Islet precursor cell (in vitro differentiated cells): ENCODE data around the gene HES7.

Experiments
- DNase-seq: peaks from one replicate; pipeline ENCODE4 v3.0.0-alpha.2; 2018

Gene HES7

GRCh38 chr17:8155231-8155995 lies 31.5 kb upstream of the HES7 start:
- peak; percentile 61 for DNase-seq

GRCh38 chr17:8154608-8155155 lies 30.8 kb upstream of the HES7 start:
- DNase-seq: peak; percentile 55

- DNase-seq: peak; percentile 99
Measured at GRCh38 chr17:8153957-8154607, 30.2 kb upstream of the HES7 start.

- DNase-seq: peak; percentile 73
Measured at GRCh38 chr17:8153525-8153956, 29.6 kb upstream of the HES7 start.

- DNase-seq: peak; percentile 48
Measured at GRCh38 chr17:8153031-8153451, 29.1 kb upstream of the HES7 start.

GRCh38 chr17:8152112-8152775 lies 28.3 kb upstream of the HES7 start, which contains the start of gene PER1:
PER1 (minus strand) TSS chr17:8152404; CDS start chr17:8150706, 1,698 bp downstream.
- peak; percentile 99 for DNase-seq

GRCh38 chr17:8151641-8152111 lies 27.8 kb upstream of the HES7 start:
- DNase-seq: peak; percentile 81

- peak; percentile 92 for DNase-seq
Measured at GRCh38 chr17:8151120-8151640, 27.3 kb upstream of the HES7 start.

GRCh38 chr17:8150194-8151119 lies 26.6 kb upstream of the HES7 start:
- DNase-seq: no peak

GRCh38 chr17:8149419-8150193 lies 25.7 kb upstream of the HES7 start:
- DNase-seq: no peak

GRCh38 chr17:8148560-8148959 lies 24.7 kb upstream of the HES7 start:
- DNase-seq: peak; percentile 43

GRCh38 chr17:8147805-8148404 lies 24.0 kb upstream of the HES7 start:
- peak; percentile 47 for DNase-seq

GRCh38 chr17:8147141-8147804 lies 23.4 kb upstream of the HES7 start:
- DNase-seq: peak; percentile 49

GRCh38 chr17:8146381-8147140 lies 22.7 kb upstream of the HES7 start:
- DNase-seq: peak; percentile 44

GRCh38 chr17:8145811-8146210 lies 21.9 kb upstream of the HES7 start:
- DNase-seq: no peak

GRCh38 chr17:8144401-8145231 lies 20.7 kb upstream of the HES7 start:
- peak; percentile 56 for DNase-seq

GRCh38 chr17:8143581-8144400 lies 19.9 kb upstream of the HES7 start:
- DNase-seq: no peak
